DOHH2 (cell line): ENCODE results near the gene EPHB2.

Experiments
- CTCF ChIP-seq: fragments of 200-600 bp; sonication (generic); IDR thresholded peaks from one replicate; pipeline ENCODE4 v1.5.1; 2014; ENCODE audit warnings: antibody characterized with exemption, mild to moderate bottlenecking, low read depth, low read length; ENCODE audit not compliant: poor library complexity, severe bottlenecking
- EZH2phosphoT487 ChIP-seq: fragments of 200-600 bp; sonication (generic); IDR thresholded peaks from 2 replicates; pipeline ENCODE4 v1.6.1; 2017; ENCODE audit warnings: borderline replicate concordance, mild to moderate bottlenecking, antibody characterized with exemption, low read length, moderate library complexity, mixed read lengths

GRCh38 chr1:22795366-22795714 is 84.7 kb downstream of the EPHB2 start:
- TF ChIP-seq EZH2phosphoT487 = no peak
- TF ChIP-seq CTCF = no peak
